ENCODE results near the gene TRPV2.

DNA sequence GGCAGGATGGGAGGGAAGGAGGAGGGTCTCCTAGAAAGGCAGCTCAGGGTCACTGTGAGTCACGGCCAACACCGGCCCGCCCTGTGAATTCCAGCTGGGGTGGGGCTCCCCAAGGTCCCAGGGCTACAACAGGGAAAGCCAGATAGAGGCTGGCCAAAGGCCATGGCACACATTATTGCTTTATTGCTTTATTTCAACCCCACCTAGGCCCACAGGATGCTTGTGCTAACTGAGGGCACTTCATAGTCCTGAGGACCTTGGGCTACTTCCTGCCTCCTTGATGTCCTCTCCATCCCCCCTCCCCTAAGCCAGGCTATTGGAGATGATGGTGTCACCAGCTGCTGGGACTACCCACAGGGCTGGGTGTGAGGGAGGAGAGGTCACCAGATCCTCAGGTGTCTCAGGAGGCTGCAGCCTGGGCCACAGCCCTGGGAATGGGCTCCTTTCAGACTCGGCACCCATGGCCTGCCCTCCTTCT is 50.5 kb downstream of the TRPV2 start:
- TF ChIP-seq TAF1 (IDR thresholded peaks at IDR 0.05; ENCODE audit: borderline replicate concordance, insufficient read depth, low read length) (no peak), SIN3A (IDR thresholded peaks at IDR 0.05; ENCODE audit: borderline replicate concordance, insufficient read depth, low read length) (no peak)
- TF ChIP-seq, protein P1, sequence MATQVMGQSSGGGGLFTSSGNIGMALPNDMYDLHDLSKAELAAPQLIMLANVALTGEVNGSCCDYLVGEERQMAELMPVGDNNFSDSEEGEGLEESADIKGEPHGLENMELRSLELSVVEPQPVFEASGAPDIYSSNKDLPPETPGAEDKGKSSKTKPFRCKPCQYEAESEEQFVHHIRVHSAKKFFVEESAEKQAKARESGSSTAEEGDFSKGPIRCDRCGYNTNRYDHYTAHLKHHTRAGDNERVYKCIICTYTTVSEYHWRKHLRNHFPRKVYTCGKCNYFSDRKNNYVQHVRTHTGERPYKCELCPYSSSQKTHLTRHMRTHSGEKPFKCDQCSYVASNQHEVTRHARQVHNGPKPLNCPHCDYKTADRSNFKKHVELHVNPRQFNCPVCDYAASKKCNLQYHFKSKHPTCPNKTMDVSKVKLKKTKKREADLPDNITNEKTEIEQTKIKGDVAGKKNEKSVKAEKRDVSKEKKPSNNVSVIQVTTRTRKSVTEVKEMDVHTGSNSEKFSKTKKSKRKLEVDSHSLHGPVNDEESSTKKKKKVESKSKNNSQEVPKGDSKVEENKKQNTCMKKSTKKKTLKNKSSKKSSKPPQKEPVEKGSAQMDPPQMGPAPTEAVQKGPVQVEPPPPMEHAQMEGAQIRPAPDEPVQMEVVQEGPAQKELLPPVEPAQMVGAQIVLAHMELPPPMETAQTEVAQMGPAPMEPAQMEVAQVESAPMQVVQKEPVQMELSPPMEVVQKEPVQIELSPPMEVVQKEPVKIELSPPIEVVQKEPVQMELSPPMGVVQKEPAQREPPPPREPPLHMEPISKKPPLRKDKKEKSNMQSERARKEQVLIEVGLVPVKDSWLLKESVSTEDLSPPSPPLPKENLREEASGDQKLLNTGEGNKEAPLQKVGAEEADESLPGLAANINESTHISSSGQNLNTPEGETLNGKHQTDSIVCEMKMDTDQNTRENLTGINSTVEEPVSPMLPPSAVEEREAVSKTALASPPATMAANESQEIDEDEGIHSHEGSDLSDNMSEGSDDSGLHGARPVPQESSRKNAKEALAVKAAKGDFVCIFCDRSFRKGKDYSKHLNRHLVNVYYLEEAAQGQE (IDR thresholded peaks at IDR 0.05; ENCODE audit: insufficient read depth in 1 of 2, low read depth in 2 of 2, low read length in 2 of 2), result no peak

Data from PFSK-1 (cell line).